ENCODE data around the gene SLC39A11.

SLC39A11 gene

DNA sequence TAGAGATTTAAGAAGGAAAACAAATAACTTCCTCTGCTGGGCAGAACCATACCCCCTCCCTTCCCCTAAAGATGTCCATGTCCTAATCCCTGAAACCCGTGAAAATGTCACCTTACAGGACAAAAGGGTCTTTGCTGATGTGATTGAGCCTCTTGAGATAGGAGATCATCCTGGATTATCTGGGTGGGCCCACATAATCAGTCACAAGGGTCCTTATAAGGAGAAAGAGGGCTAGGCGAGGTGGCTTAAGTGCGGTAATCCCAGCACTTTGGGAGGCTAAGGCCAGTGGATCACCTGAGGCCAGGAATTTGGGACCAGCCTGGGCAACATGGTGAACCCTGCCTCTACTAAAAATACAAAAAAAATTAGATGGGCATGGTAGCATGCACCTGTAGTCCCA is 12.0 kb upstream of the SLC39A11 start:
- no peak for TF ChIP-seq TCF12 (IDR thresholded peaks at IDR 0.05; ENCODE audit: low read depth)
- TF ChIP-seq NFIC (IDR thresholded peaks at IDR 0.05): no peak
- TF ChIP-seq EP300 (IDR thresholded peaks at IDR 0.05; ENCODE audit: borderline replicate concordance): no peak
- TF ChIP-seq TEAD4 (IDR thresholded peaks at IDR 0.05): no peak
- TF ChIP-seq, protein P1, sequence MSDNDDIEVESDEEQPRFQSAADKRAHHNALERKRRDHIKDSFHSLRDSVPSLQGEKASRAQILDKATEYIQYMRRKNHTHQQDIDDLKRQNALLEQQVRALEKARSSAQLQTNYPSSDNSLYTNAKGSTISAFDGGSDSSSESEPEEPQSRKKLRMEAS (IDR thresholded peaks at IDR 0.05): no peak
- TF ChIP-seq ZBTB7A (IDR thresholded peaks at IDR 0.05; ENCODE audit: low read depth): no peak
- TF ChIP-seq CEBPB (IDR thresholded peaks at IDR 0.05): no peak
- TF ChIP-seq CREB1 (IDR thresholded peaks at IDR 0.05; ENCODE audit: low read depth): no peak
- no peak for TF ChIP-seq FOXM1 (IDR thresholded peaks at IDR 0.05; ENCODE audit: borderline replicate concordance, low read depth)
- TF ChIP-seq, protein P2, sequence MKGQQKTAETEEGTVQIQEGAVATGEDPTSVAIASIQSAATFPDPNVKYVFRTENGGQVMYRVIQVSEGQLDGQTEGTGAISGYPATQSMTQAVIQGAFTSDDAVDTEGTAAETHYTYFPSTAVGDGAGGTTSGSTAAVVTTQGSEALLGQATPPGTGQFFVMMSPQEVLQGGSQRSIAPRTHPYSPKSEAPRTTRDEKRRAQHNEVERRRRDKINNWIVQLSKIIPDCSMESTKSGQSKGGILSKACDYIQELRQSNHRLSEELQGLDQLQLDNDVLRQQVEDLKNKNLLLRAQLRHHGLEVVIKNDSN (IDR thresholded peaks at IDR 0.05): no peak
- no peak for TF ChIP-seq RAD21 (IDR thresholded peaks at IDR 0.05; ENCODE audit: low read depth)
- TF ChIP-seq EGR1 (IDR thresholded peaks at IDR 0.05): no peak
- TF ChIP-seq, protein P3, sequence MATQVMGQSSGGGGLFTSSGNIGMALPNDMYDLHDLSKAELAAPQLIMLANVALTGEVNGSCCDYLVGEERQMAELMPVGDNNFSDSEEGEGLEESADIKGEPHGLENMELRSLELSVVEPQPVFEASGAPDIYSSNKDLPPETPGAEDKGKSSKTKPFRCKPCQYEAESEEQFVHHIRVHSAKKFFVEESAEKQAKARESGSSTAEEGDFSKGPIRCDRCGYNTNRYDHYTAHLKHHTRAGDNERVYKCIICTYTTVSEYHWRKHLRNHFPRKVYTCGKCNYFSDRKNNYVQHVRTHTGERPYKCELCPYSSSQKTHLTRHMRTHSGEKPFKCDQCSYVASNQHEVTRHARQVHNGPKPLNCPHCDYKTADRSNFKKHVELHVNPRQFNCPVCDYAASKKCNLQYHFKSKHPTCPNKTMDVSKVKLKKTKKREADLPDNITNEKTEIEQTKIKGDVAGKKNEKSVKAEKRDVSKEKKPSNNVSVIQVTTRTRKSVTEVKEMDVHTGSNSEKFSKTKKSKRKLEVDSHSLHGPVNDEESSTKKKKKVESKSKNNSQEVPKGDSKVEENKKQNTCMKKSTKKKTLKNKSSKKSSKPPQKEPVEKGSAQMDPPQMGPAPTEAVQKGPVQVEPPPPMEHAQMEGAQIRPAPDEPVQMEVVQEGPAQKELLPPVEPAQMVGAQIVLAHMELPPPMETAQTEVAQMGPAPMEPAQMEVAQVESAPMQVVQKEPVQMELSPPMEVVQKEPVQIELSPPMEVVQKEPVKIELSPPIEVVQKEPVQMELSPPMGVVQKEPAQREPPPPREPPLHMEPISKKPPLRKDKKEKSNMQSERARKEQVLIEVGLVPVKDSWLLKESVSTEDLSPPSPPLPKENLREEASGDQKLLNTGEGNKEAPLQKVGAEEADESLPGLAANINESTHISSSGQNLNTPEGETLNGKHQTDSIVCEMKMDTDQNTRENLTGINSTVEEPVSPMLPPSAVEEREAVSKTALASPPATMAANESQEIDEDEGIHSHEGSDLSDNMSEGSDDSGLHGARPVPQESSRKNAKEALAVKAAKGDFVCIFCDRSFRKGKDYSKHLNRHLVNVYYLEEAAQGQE (IDR thresholded peaks at IDR 0.05; ENCODE audit: low read depth): no peak
- no peak for TF ChIP-seq YY1 (IDR thresholded peaks at IDR 0.05; ENCODE audit: low read depth)

DNA sequence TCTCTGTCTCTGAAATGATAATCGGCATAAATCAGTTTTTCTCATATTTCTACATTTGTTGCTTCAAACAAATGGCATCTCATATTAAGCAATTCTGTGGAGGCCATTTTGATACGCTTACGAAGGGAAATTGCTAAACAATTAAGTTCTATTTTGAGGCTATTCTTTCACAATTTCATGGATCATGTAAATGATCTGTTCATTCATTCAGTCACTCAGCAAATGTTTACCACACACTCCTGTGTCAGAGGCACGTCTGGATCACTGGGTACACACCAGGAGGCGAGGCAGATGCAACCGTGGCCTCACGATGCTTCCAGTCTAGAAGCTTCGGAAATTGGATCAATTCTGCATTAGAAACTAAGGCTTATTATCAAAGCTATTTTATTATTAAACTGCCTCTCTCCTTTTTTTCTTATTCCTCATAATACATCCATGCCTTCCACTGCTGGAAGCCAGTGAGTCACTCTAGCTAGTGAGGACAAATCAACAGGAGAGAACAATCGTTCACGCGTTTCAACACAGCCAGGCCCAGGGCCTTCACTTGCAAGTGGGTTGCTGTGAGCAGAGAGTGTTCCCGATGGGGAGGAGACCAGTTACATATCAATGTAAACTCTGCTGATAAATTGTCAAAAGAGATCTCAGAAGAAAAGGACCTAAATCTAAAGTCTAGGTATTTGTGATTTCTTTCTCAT is 11.3 kb upstream of the SLC39A11 start:
- TF ChIP-seq, protein P3 (IDR thresholded peaks at IDR 0.05; ENCODE audit: low read depth): no peak
- no peak for TF ChIP-seq FOXM1 (IDR thresholded peaks at IDR 0.05; ENCODE audit: borderline replicate concordance, low read depth)
- no peak for TF ChIP-seq TEAD4 (IDR thresholded peaks at IDR 0.05)
- no peak for TF ChIP-seq NFIC (IDR thresholded peaks at IDR 0.05)
- TF ChIP-seq, protein P2 (IDR thresholded peaks at IDR 0.05): no peak
- TF ChIP-seq TCF12 (IDR thresholded peaks at IDR 0.05; ENCODE audit: low read depth): no peak
- TF ChIP-seq ZBTB7A (IDR thresholded peaks at IDR 0.05; ENCODE audit: low read depth): no peak
- no peak for TF ChIP-seq CREB1 (IDR thresholded peaks at IDR 0.05; ENCODE audit: low read depth)
- no peak for TF ChIP-seq RAD21 (IDR thresholded peaks at IDR 0.05; ENCODE audit: low read depth)
- no peak for TF ChIP-seq EGR1 (IDR thresholded peaks at IDR 0.05)
- TF ChIP-seq, protein P1 (IDR thresholded peaks at IDR 0.05): no peak
- TF ChIP-seq YY1 (IDR thresholded peaks at IDR 0.05; ENCODE audit: low read depth): no peak
- no peak for TF ChIP-seq TAF1 (IDR thresholded peaks at IDR 0.05; ENCODE audit: low read depth)
- TF ChIP-seq EP300 (IDR thresholded peaks at IDR 0.05; ENCODE audit: borderline replicate concordance): no peak
- TF ChIP-seq CEBPB (IDR thresholded peaks at IDR 0.05): no peak

DNA sequence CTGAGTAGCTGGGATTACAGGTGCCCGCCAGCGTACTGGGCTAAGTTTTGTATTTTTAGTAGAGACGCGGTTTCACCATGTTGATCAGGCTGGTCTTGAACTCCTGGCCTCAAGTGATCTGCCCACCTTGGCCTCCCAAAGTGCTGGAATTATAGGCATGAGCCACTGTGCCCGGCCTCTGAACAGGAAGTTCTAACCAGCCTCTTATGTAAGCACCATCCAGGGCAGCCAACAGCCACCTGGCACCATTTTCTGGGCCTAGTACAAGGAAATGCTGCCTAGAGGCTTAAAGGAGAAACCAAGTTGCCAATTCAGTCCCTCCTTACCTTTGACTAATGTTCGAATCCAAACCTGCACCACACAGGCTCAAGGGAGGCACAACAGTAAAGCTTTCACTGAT is 8.5 kb upstream of the SLC39A11 start:
- TF ChIP-seq, protein P1 (IDR thresholded peaks at IDR 0.05): no peak
- TF ChIP-seq RAD21 (IDR thresholded peaks at IDR 0.05; ENCODE audit: low read depth): no peak
- no peak for TF ChIP-seq CEBPB (IDR thresholded peaks at IDR 0.05)
- no peak for TF ChIP-seq YY1 (IDR thresholded peaks at IDR 0.05; ENCODE audit: low read depth)
- no peak for TF ChIP-seq TAF1 (IDR thresholded peaks at IDR 0.05; ENCODE audit: low read depth)
- no peak for TF ChIP-seq EP300 (IDR thresholded peaks at IDR 0.05; ENCODE audit: borderline replicate concordance)
- no peak for TF ChIP-seq ZBTB7A (IDR thresholded peaks at IDR 0.05; ENCODE audit: low read depth)
- TF ChIP-seq EGR1 (IDR thresholded peaks at IDR 0.05): no peak

DNA sequence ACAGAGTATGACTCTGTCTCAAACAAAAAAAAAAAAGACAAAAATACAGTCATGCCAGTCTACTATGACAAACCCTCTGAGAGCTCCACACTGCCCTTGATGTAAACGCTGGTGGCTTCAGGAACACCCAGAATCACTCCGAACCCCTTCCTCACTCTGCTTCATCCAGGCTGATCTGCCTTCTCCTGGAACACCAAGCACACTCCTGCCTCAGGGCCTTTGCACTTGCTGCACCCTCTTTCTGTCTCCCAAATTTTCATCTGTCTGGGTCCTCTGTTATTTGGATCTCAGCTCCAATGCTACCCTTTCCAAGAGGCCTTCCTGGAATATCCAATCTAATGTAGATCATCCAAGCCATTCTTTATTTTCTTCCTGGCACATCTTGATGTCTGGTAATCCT is 7.9 kb upstream of the SLC39A11 start:
- no peak for TF ChIP-seq RAD21 (IDR thresholded peaks at IDR 0.05; ENCODE audit: low read depth)
- no peak for TF ChIP-seq CREB1 (IDR thresholded peaks at IDR 0.05; ENCODE audit: low read depth)
- TF ChIP-seq TCF12 (IDR thresholded peaks at IDR 0.05; ENCODE audit: low read depth): no peak
- TF ChIP-seq, protein P1 (IDR thresholded peaks at IDR 0.05): no peak
- TF ChIP-seq YY1 (IDR thresholded peaks at IDR 0.05; ENCODE audit: low read depth): no peak
- no peak for TF ChIP-seq TAF1 (IDR thresholded peaks at IDR 0.05; ENCODE audit: low read depth)
- no peak for TF ChIP-seq EGR1 (IDR thresholded peaks at IDR 0.05)
- TF ChIP-seq NFIC (IDR thresholded peaks at IDR 0.05): no peak
- no peak for TF ChIP-seq CEBPB (IDR thresholded peaks at IDR 0.05)
- no peak for TF ChIP-seq ZBTB7A (IDR thresholded peaks at IDR 0.05; ENCODE audit: low read depth)
- TF ChIP-seq, protein P3 (IDR thresholded peaks at IDR 0.05; ENCODE audit: low read depth): no peak
- TF ChIP-seq EP300 (IDR thresholded peaks at IDR 0.05; ENCODE audit: borderline replicate concordance): no peak
- TF ChIP-seq, protein P2 (IDR thresholded peaks at IDR 0.05): no peak
- TF ChIP-seq FOXM1 (IDR thresholded peaks at IDR 0.05; ENCODE audit: borderline replicate concordance, low read depth): no peak
- TF ChIP-seq TEAD4 (IDR thresholded peaks at IDR 0.05): no peak
